Hematopoietic multipotent progenitor cell treated with erythropoietin and hydrocortisone succinate and interleukin-3 and kit ligand, for 15 days (in vitro differentiated cells): ENCODE data around the gene COX6A2.

Experiments used
- DNase-seq: peaks from one replicate; pipeline ENCODE4 v3.0.0-alpha.2; 2015; ENCODE audit warnings: low spot score

The COX6A2 gene

DNA sequence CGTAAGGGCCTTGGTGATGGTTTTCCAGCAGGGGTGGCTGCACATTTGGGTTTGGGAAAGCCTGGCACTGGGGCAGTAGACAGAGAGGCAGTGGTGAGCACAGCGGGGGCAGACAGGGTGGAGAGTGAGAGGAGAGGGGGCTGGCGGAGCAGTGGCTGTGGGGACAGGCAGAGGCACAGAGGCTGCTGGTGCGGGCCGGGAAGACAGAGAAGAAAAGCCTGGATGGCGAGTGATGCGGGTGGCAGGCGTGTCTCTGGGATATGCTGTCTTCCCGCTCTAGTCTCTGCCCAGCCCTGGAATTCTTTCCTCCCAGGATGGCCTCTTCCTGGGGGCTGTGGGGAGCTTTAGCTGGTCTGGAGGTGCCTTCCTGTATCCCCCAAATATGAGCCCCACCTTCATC, 18.1 kb downstream of the COX6A2 start:
- no peak for DNase-seq

DNA sequence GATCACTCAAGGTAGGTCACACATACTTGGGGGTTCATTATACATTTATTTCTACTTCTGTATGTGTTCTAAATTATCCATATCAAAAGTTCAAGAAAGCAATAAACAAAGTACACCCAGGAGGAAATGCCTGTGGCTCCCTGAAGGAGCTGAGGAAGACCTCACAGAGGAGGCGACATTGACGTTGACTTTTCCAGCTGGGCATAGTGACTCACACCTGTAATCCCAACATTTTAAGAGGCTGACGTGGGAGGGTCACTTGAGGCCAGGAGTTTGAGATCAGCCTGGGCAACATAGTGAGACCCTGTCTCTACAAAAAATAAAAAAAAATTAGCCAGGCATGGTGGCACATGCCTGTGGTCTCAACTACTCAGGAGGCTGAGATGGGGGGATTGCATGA, 18.7 kb downstream of the COX6A2 start:
- DNase-seq: no peak

DNA sequence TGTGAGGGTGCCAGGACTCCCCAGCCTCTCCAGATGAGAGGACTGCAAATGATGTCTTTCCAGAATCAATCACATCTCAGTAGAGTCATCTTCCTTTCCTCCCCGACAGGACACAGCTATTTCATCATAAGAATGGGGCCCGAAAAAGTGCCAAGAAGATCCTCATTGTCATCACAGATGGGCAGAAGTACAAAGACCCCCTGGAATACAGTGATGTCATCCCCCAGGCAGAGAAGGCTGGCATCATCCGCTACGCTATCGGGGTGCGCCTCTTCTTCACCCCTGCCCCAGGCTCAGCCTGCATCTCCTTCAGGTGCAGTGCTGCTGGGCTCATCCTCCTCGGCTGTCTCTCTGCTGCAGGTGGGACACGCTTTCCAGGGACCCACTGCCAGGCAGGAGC, 20.8 kb downstream of the COX6A2 start:
- no peak for DNase-seq

DNA sequence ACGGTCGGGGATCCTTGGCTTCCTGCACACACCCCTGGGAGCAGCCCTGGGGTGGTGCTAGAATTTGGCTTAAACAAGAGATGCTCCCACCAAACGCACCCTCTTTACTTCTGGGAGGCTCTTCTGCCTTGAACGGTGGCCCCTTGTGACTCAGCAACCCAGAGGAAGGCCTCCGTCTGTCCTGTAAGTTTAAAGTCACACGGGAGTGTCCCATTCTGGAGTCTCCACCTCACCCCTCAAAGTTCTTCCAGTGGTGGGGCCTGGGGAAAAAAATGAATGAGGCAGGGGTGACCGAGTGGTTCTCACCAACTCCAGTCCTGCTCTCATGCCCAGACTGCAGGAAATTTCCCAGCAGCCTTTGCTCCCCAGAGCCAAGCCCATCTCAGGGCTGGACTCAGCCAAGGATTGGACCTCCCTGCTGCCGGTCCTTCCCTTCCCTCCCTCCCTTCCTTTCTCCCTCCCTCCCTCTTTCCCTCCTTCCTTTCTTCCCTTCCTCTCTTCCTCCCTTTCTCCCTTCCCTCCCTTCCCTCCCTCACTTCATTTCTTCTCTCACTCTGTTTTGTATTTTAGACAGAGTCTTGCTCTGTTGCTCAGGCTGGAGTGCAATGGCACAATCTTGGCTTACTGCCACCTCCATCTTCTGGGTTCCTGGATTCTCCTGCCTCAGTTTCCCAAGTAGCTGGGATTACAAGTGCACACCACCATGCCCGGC, 23.7 kb downstream of the COX6A2 start:
- no peak for DNase-seq

DNA sequence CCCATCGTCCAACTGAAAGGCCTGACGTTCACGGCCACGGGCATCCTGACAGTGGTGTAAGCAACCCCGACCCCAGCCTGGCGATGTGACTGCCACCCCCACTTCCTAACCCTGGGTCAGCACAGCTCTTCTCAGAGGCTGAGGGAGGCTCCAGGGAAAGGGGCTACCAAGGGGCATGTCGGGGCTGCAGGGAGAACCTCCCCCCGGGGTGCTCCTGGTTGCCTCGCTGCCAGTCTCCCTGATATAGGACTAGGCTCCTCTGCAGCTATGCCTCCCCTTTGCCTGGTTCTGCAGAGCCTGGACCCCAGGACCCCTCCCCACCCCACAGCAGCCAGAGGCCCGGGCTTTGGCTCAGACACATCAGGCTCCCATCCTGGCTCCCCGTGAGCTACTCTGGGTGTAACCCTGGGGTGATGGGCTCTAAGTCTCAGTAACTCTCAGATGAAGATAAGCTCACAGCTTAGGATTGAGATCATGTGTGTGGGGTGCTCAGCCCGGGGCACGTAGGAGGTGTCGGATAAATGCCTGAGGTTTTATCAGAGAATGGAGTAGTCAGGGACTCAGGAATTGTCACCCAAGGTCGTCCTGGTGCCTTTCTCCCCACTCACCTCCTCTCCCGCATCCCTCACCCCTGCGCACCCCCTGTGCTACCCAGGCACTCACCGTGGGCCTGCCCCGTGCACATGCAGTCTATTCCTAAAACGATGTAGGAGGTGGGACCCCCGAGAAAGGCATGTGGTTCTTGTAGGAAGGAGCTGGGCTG, 24.4 kb downstream of the COX6A2 start:
- DNase-seq: no peak

DNA sequence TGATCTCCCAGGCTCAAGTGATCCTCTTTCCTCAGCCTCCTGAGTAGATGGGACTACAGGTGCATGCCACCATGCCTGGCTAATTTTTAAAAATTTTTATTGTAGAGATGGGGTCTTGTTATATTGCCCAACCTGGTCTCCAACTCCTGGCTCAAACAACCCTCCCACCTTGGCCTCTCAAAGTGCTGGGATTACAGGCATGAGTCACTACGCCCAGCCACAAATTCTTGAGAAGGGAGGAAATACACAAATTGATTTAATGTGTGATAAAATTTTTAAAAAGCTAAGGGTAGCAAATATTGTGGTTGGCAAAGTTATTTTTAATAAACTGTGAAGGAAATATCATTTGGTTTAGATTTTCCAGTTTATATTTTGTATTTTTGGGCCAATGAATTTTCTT, 25.5 kb downstream of the COX6A2 start:
- no peak for DNase-seq

DNA sequence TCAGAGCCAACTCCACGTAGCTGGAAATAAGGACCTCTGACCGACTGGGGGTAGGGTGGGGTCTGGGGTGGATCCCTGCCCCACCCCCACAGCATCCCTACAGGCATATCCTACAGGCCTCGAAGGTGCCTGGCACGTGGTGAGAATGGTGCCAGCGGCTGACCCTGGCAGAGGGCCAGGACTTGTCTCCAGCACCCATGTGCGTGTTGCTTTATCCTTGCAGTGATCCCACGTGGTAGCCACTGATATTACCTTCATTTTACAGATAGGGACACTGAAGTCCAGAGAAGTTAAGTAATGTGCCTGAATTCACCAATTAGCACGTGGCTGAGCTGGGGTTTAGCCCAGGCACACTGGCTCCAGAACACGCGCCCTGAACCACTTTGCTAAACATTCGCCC, 26.7 kb downstream of the COX6A2 start:
- no peak for DNase-seq

DNA sequence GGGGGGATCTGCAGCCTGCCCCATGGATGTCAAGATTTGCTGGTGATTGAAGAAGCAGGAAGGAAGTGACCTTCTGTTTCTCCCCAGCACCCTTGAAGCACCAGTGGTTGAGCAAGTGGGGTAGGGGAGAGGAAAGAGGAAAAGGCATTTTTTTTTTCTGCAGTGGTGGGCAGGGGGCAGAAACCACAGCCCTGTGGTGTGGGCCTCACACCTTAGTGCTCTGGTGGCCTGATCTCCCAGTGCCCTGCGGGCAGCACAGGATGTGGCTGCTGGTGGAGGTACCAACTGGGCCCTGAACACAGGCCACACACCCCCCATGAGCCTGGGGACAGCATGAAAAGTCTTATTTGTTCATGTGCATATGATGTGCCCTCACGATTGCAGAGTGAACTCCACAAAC, 28.0 kb downstream of the COX6A2 start:
- no peak for DNase-seq

DNA sequence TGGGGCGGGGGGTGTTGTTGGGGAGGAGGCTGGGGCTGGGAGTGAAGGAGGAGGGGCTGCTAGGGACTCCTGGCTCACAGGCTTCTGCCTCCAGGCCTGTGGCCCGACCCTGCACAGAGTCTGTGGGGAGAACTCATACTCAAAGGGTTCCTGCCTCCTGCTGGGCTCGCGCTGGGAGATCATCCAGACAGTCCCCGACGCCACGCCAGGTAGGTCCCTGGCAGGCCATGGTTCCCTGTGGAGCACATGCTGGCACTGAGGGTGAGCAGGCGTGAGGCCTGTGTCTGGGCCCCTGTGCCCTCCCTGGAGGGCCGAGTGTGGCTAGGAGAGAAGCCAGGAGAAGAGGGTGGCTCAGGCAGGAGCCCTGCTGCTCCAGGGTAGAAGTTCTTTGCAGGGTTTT, 30.5 kb downstream of the COX6A2 start:
- DNase-seq: no peak

DNA sequence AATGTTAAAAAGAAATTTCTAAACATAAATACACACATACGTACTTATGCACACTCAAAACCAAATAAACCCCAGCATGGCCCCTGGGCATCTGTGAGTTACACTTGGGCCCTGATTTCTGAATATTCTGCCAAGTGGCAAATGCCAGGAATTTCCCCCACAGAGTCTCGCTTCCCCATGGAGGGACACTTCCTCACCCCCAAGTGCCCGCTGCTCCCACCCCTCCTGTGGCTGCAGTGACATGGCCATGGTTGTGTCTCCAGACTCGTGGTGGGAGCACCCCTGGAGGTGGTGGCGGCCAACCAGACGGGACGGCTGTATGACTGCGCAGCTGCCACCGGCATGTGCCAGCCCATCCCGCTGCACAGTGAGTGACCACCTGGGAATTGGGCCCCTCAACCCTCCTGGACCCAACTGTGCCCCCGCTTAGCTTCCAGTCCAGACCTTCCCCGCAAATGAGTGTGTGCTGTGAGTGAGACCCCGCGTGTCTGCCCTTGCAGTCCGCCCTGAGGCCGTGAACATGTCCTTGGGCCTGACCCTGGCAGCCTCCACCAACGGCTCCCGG, 31.0 kb downstream of the COX6A2 start:
- DNase-seq: no peak

DNA sequence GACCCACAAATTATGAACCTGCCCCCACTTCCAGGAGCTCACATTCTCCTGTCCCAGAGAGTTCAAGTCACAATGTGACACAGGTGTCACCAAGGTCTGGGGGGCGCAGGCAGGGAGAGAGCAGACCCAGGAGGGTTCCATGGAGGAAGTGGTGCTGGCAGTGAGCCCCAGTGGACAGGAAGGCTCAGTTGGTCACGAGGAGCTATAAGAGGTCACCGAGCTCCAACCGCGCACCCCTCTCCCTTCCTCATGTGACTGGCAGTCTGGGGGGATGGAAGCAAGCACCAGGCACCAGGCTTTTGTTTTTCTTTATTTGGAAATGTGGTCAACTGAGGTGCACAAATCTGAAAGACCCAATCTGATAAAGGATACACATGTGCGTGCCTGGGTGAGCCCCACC, 32.5 kb downstream of the COX6A2 start:
- DNase-seq: no peak

DNA sequence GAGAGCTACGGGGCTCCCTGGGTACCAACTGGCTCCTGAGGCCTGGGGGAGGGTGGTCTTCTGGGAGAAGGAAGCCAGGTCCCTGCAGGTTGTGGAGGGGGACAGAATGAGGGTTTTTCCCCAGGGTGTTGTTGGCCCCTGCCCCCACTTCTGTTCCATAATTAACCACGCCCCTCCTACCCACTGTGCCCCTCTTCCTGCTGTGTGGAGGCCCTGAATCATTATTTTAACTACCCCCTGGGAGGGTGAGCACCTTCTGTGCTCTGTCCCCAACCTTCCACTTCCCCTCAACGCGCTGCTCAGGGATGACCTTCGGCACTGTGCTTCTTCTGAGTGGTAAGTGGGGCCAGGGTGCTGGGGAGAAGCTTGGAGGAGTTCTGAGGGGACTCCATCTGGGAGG, 35.1 kb downstream of the COX6A2 start, which contains the start of gene ITGAD:
Gene ITGAD (plus strand): TSS at position 280 of the 400 bp plus-strand sequence. CDS start 26 bp downstream, at position 306.
- no peak for DNase-seq

DNA sequence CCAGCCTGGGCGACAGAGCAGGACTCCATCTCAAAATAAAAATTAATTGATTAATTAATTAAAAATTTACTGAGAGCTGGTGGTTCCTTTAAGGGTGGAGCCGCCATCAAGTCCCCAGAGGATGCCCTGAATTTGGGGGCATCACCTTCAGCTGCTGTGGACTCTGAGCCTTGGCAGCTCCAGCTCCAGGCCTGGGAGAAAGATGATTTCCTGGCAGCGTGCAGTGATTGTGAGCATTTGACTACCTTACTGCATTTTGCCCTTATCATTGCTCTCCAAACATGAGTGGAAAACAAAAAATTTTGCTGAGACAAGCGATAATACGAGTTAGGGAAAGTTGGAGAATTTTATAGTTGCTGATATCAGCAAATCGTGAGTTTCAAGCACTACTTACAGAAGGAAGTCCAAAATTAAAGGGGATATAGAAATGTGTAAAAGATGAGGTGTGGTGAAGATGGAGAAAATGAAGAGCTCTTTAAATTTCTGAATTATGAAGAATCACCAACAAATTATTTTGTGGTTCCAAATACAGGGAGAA, 37.6 kb downstream of the COX6A2 start:
- DNase-seq: no peak

DNA sequence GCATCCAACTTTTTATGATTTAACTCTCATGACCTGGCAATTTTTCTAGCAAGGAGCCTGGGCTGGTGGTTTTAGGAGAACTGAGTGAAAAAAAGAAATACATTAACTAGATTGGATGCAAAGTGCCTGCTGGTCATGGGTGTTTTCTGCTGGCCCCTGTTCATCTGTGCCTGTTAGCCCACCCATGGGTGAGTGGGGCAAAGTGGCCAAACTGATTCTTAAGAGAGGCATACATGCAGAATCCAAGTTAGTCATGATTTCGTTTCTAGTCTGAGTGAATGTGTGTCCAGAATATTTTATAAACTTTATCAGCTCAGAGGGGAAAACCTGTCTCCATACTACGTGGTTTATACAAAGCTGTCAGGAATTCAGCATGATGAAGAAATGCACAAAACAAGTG, 39.6 kb downstream of the COX6A2 start:
- DNase-seq: no peak

DNA sequence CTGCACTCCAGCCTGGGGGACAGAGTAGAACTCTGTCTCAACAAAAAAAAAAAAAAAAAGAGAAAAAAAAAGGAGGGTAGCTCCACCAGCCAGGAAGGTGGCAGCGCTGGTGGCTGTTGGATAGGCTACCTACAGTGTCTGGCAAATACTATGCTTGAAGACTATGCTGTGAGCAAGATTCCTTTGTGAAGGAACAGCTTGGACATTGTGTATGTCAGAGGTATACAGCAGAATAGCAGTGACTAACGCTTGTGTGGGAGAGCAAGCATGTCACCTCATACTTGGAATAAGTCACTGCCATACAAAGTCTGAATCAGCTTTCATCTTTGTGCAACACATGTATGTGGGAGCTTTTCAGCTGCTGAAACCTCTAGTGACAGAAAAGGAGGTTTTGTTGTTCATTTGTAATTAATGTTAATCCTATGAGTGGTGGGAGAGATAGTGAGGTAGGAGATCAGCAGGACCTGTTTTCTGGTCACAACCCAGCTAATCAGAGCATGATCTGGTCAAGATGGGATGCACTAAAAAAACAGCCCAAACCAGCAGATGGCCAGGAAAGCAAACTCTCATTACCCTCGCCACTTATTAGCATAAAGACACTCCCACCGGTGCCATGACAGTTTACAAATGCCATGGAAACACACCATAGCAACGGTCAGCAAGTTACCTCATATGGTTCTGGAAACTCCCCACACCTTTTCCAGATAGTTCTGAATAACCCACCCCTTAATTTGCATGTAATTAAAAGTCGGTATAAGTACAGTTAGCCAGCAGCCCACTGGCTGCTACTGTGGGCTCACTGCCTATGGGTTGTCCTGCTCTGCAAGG, 41.8 kb downstream of the COX6A2 start:
- DNase-seq: no peak

DNA sequence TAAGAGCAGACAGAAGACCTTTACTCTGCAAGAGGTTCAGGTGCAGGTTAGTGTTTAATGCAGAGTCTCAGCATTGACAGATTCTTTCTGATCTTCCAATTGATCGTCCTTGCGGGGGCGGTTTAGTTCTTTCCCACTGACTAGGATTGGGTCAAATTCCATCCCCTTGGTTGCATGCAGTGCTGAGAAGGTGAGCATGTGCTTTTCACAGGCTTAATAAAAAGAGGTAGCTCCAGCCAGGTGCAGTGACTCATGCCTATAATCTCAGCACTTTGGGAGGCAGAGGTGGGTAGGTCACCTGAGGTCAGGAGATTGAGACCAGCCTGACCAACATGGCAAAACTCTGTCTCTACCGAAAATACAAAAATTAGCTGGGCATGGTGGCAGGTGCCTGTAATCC, 42.5 kb downstream of the COX6A2 start:
- no peak for DNase-seq

DNA sequence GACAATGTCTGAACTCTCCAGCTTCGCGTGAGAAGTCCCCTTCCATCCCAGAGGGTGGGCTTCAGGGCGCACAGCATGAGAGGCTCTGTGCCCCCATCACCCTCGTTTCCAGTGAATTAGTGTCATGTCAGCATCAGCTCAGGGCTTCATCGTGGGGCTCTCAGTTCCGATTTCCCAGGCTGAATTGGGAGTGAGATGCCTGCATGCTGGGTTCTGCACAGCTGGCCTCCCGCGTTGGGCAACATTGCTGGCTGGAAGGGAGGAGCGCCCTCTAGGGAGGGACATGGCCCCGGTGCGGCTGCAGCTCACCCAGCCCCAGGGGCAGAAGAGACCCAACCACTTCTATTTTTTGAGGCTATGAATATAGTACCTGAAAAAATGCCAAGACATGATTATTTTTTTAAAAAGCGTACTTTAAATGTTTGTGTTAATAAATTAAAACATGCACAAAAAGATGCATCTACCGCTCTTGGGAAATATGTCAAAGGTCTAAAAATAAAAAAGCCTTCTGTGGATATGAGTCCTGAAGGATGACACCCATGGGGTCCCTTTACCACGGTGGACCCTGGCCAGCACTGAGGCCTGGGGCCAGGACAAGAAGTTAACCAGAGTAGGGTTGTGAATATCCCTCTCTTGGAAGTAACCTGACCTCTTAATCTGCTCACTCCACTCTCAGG, 45.5 kb downstream of the COX6A2 start:
- peak; percentile 12 for DNase-seq

DNA sequence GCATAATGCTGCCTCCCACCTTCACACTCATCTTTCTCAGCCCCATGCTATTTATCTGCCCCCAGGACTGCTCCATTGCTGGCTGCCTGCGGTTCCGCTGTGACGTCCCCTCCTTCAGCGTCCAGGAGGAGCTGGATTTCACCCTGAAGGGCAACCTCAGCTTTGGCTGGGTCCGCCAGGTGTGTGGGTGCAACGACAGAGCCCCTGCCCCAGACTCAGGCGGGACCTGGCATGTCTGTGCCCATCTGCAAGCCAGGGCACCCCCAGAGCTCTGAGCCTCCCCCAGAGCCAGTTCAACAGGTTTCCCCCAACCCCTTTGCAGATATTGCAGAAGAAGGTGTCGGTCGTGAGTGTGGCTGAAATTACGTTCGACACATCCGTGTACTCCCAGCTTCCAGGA, 48.0 kb downstream of the COX6A2 start:
- no peak for DNase-seq
